ENCODE data around the gene RTKN2.
A peak's percentile ranks its signal among the peaks of the same experiment; 100 is the strongest.

Gene RTKN2

DNA sequence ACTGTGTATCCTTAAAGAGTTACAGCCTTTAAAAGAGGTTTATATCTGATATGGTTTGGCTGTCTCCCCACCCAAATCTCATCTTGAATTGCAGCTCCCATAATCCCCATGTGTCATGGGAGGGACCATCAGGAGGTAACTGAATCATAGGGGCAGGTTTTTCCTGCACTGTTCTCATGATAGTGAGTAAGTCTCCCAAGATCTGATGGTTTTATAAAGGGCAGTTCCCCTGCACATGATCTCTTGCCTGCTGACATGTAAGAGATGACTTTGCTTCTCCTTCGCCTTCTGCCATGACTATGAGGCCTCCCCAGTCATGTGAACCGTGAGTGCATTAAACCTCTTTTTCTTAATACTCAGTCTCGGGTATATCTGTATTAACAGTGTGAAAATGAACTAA is 9.7 kb downstream of the RTKN2 start:
- Histone ChIP-seq H3K79me1 (replicated peaks; ENCODE audit: low read length, poor library complexity, severe bottlenecking) (peaks cover 14% of the 10 kb centered on the region), H3K4me2 (ENCODE audit: low read length, poor library complexity, severe bottlenecking) (no peak overlapping the region), H3K4me3 (ENCODE audit: insufficient read depth in 1 of 2, low read depth in 1 of 2, low read length in 2 of 2) (no peak overlapping the region), H3K27me3 (ENCODE audit: control insufficient read depth in 1 of 2, insufficient read depth in 1 of 2, low read length in 2 of 2) (no peaks in the 10 kb centered on the region), H2BK12ac (ENCODE audit: low read length in 2 of 2) (no peak overlapping the region), H3K9ac (ENCODE audit: low read length) (no peak overlapping the region), H3K9me3 (ENCODE audit: control insufficient read depth, low read length) (no peaks in the 10 kb centered on the region), H2BK120ac (ENCODE audit: low read depth, low read length) (no peak overlapping the region), H3K18ac (ENCODE audit: low read depth in 1 of 2, low read length in 2 of 2) (no peak overlapping the region), H3K36me3 (ENCODE audit: control insufficient read depth in 1 of 2, insufficient read depth in 2 of 2, low read depth in 1 of 2, low read length in 2 of 2) (no peaks in the 10 kb centered on the region), H2BK15ac (ENCODE audit: low read depth, poor library complexity, severe bottlenecking) (no peak overlapping the region), H3K4me1 (ENCODE audit: control insufficient read depth, insufficient read depth, low read depth, low read length) (no peaks in the 10 kb centered on the region), H2AFZ (ENCODE audit: low read depth, low read length) (no peak overlapping the region), H2AK5ac (ENCODE audit: low read length, severe bottlenecking) (no peak overlapping the region), H2BK5ac (ENCODE audit: low read depth, low read length, poor library complexity, severe bottlenecking) (no peak overlapping the region), H3K14ac (ENCODE audit: low read length in 2 of 2) (no peak overlapping the region), H3K4ac (ENCODE audit: low read depth in 1 of 2, low read length in 2 of 2) (no peak overlapping the region), H3K27ac (ENCODE audit: low read length, poor library complexity, severe bottlenecking) (no peak overlapping the region), H4K91ac (ENCODE audit: low read length) (no peak overlapping the region), H3K23ac (ENCODE audit: low read length in 2 of 2) (no peak overlapping the region), H4K8ac (ENCODE audit: low read length) (no peak overlapping the region)
- no peak for DNase-seq
- 86% methylated on average over 1 of the region's 3 CpGs for WGBS

DNA sequence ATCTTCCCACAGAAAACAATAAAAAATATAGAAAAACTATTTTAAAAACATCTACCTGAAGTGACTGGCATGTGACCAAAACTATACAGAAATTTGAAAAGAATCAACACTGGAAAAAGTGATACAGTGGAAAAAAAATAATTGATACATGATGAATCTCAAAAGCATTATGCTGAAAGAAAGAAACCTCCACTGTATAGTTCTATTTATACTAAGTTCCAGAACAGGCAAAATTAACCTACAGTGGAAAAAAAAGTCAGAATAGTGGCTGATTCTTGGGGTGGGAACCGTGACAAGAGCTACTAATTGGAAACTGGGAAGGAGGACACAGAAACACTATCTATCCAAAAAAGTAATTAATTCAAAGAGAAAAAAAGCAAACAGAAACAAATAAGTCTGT is 14.9 kb downstream of the RTKN2 start:
- Histone ChIP-seq H2BK15ac (ENCODE audit: low read depth, poor library complexity, severe bottlenecking) (no peak overlapping the region), H3K27me3 (ENCODE audit: control insufficient read depth in 1 of 2, insufficient read depth in 1 of 2, low read length in 2 of 2) (no peaks in the 10 kb centered on the region), H3K18ac (ENCODE audit: low read depth in 1 of 2, low read length in 2 of 2) (no peak overlapping the region), H2AK5ac (ENCODE audit: low read length, severe bottlenecking) (no peak overlapping the region), H3K9me3 (ENCODE audit: control insufficient read depth, low read length) (no peaks in the 10 kb centered on the region), H3K4me2 (ENCODE audit: low read length, poor library complexity, severe bottlenecking) (no peak overlapping the region), H3K27ac (ENCODE audit: low read length, poor library complexity, severe bottlenecking) (no peak overlapping the region), H3K23ac (ENCODE audit: low read length in 2 of 2) (no peak overlapping the region), H3K14ac (ENCODE audit: low read length in 2 of 2) (no peak overlapping the region), H3K4ac (ENCODE audit: low read depth in 1 of 2, low read length in 2 of 2) (no peak overlapping the region), H2BK12ac (ENCODE audit: low read length in 2 of 2) (no peak overlapping the region), H2BK120ac (ENCODE audit: low read depth, low read length) (no peak overlapping the region), H3K4me1 (ENCODE audit: control insufficient read depth, insufficient read depth, low read depth, low read length) (peaks cover 4% of the 10 kb centered on the region), H4K8ac (ENCODE audit: low read length) (no peak overlapping the region), H4K91ac (ENCODE audit: low read length) (no peak overlapping the region), H3K9ac (ENCODE audit: low read length) (no peak overlapping the region), H2BK5ac (ENCODE audit: low read depth, low read length, poor library complexity, severe bottlenecking) (no peak overlapping the region), H3K36me3 (ENCODE audit: control insufficient read depth in 1 of 2, insufficient read depth in 2 of 2, low read depth in 1 of 2, low read length in 2 of 2) (no peaks in the 10 kb centered on the region), H3K79me1 (replicated peaks; ENCODE audit: low read length, poor library complexity, severe bottlenecking) (peaks cover 11% of the 10 kb centered on the region), H3K4me3 (ENCODE audit: insufficient read depth in 1 of 2, low read depth in 1 of 2, low read length in 2 of 2) (no peak overlapping the region), H2AFZ (ENCODE audit: low read depth, low read length) (no peak overlapping the region)
- no CpG with 5 or more reads among the region's 1 CpG for WGBS
- DNase-seq = no peak

DNA sequence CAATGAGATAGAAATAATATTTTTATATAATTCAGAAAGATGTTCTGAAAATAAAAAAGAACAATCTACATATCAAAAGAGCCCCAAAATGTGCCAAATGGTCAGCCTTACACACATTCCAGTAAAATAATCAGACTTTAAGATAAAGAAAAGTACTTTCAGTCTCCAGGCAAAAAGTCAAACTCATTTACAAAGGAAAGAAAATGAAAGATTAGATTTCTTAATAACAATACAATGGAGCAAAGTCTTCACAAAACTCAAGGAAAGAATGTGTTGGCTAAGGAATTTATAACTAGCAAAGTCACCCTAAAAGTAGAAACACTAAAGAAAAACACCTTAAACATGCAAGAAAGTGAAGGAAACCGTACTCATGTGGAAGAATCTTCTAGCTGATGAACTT is 16.6 kb downstream of the RTKN2 start:
- H3K4me3 ChIP-seq (ENCODE audit: insufficient read depth in 1 of 2, low read depth in 1 of 2, low read length in 2 of 2) = no peak overlapping the region
- H3K9ac ChIP-seq (ENCODE audit: low read length) = no peak overlapping the region
- no CpG with 5 or more reads among the region's 1 CpG for WGBS
- H2BK12ac ChIP-seq (ENCODE audit: low read length in 2 of 2) = no peak overlapping the region
- H3K9me3 ChIP-seq (ENCODE audit: control insufficient read depth, low read length) = no peaks in the 10 kb centered on the region
- H3K23ac ChIP-seq (ENCODE audit: low read length in 2 of 2) = no peak overlapping the region
- H2BK120ac ChIP-seq (ENCODE audit: low read depth, low read length) = no peak overlapping the region
- no peak overlapping the region for H2AFZ ChIP-seq (ENCODE audit: low read depth, low read length)
- H3K27ac ChIP-seq (ENCODE audit: low read length, poor library complexity, severe bottlenecking) = no peak overlapping the region
- H3K79me1 ChIP-seq (replicated peaks; ENCODE audit: low read length, poor library complexity, severe bottlenecking) = peaks cover 11% of the 10 kb centered on the region
- no peak overlapping the region for H2BK15ac ChIP-seq (ENCODE audit: low read depth, poor library complexity, severe bottlenecking)
- no peak overlapping the region for H3K14ac ChIP-seq (ENCODE audit: low read length in 2 of 2)
- no peak overlapping the region for H2BK5ac ChIP-seq (ENCODE audit: low read depth, low read length, poor library complexity, severe bottlenecking)
- no peak overlapping the region for H3K4me2 ChIP-seq (ENCODE audit: low read length, poor library complexity, severe bottlenecking)
- no peaks in the 10 kb centered on the region for H3K36me3 ChIP-seq (ENCODE audit: control insufficient read depth in 1 of 2, insufficient read depth in 2 of 2, low read depth in 1 of 2, low read length in 2 of 2)
- no peak overlapping the region for H4K8ac ChIP-seq (ENCODE audit: low read length)
- H3K18ac ChIP-seq (ENCODE audit: low read depth in 1 of 2, low read length in 2 of 2) = no peak overlapping the region
- H3K27me3 ChIP-seq (ENCODE audit: control insufficient read depth in 1 of 2, insufficient read depth in 1 of 2, low read length in 2 of 2) = no peaks in the 10 kb centered on the region
- peaks cover 4% of the 10 kb centered on the region for H3K4me1 ChIP-seq (ENCODE audit: control insufficient read depth, insufficient read depth, low read depth, low read length)
- no peak overlapping the region for H3K4ac ChIP-seq (ENCODE audit: low read depth in 1 of 2, low read length in 2 of 2)
- no peak overlapping the region for H4K91ac ChIP-seq (ENCODE audit: low read length)
- DNase-seq = no peak
- H2AK5ac ChIP-seq (ENCODE audit: low read length, severe bottlenecking) = no peak overlapping the region

- Histone ChIP-seq H3K4ac (ENCODE audit: low read depth in 1 of 2, low read length in 2 of 2) (no peak overlapping the region), H2BK120ac (ENCODE audit: low read depth, low read length) (no peak overlapping the region), H4K8ac (ENCODE audit: low read length) (peak overlapping the region; percentile 14), H3K18ac (ENCODE audit: low read depth in 1 of 2, low read length in 2 of 2) (no peak overlapping the region), H3K27me3 (ENCODE audit: control insufficient read depth in 1 of 2, insufficient read depth in 1 of 2, low read length in 2 of 2) (no peaks in the 10 kb centered on the region), H3K4me2 (ENCODE audit: low read length, poor library complexity, severe bottlenecking) (no peak overlapping the region), H3K9ac (ENCODE audit: low read length) (peak overlapping the region; percentile 23), H3K14ac (ENCODE audit: low read length in 2 of 2) (no peak overlapping the region), H3K79me1 (replicated peaks; ENCODE audit: low read length, poor library complexity, severe bottlenecking) (peaks cover 8% of the 10 kb centered on the region), H2AK5ac (ENCODE audit: low read length, severe bottlenecking) (no peak overlapping the region), H2AFZ (ENCODE audit: low read depth, low read length) (no peak overlapping the region), H3K4me1 (ENCODE audit: control insufficient read depth, insufficient read depth, low read depth, low read length) (peaks cover 4% of the 10 kb centered on the region), H3K23ac (ENCODE audit: low read length in 2 of 2) (no peak overlapping the region), H4K91ac (ENCODE audit: low read length) (no peak overlapping the region), H3K36me3 (ENCODE audit: control insufficient read depth in 1 of 2, insufficient read depth in 2 of 2, low read depth in 1 of 2, low read length in 2 of 2) (no peaks in the 10 kb centered on the region), H2BK15ac (ENCODE audit: low read depth, poor library complexity, severe bottlenecking) (no peak overlapping the region), H3K27ac (ENCODE audit: low read length, poor library complexity, severe bottlenecking) (peak overlapping the region; percentile 40), H3K9me3 (ENCODE audit: control insufficient read depth, low read length) (no peaks in the 10 kb centered on the region), H2BK12ac (ENCODE audit: low read length in 2 of 2) (no peak overlapping the region), H2BK5ac (ENCODE audit: low read depth, low read length, poor library complexity, severe bottlenecking) (no peak overlapping the region), H3K4me3 (ENCODE audit: insufficient read depth in 1 of 2, low read depth in 1 of 2, low read length in 2 of 2) (no peak overlapping the region)
- WGBS = 82% methylated on average over 5 of the region's 5 CpGs
- DNase-seq = peak; percentile 48
Measured at GRCh38 chr10:62250594-62251198, 17.9 kb downstream of the RTKN2 start.
